Chondrocyte (in vitro differentiated cells): ENCODE measurements around the gene CD44. TPM values are rescaled to one million over a fixed set of nuclear protein-coding genes. Genes with fewer than 3 reads are reported as not detected.
A peak's percentile ranks its signal among the peaks of the same experiment; 100 is the strongest.

Experiments used
- DNase-seq: peaks from one replicate; pipeline ENCODE4 v3.0.0; 2021; ENCODE audit warnings: mixed read lengths, low spot score
- H3K27ac Mint-ChIP-seq: one replicate; pipeline ENCODE4 v1.8.0; 2021; ENCODE audit warnings: mild to moderate bottlenecking, moderate library complexity, mixed read lengths; ENCODE audit not compliant: unreplicated experiment
- H3K27me3 Mint-ChIP-seq: 2 replicates; pipeline ENCODE4 v1.8.0; 2021; ENCODE audit warnings: low read depth, mixed read lengths
- H3K36me3 Mint-ChIP-seq: 2 replicates; pipeline ENCODE4 v1.8.0; 2021; ENCODE audit warnings: low read depth, mixed read lengths
- H3K4me1 Mint-ChIP-seq: 2 replicates; pipeline ENCODE4 v1.8.0; 2021; ENCODE audit warnings: low read depth, mild to moderate bottlenecking, mixed read lengths
- H3K4me3 Mint-ChIP-seq: one replicate; pipeline ENCODE4 v1.8.0; 2021; ENCODE audit warnings: mild to moderate bottlenecking, moderate library complexity, mixed read lengths; ENCODE audit not compliant: unreplicated experiment
- H3K9me3 Mint-ChIP-seq: 2 replicates; pipeline ENCODE4 v1.8.0; 2021; ENCODE audit warnings: low read depth, mixed read lengths
- total RNA-seq: library from RNA; stranded (reverse); gene quantifications from 3 replicates; pipeline ENCODE4 v1.2.1, GENCODE V29; 2021
- TF ChIP-seq, protein P1 (sequence below): fragments of 200-600 bp; sonication (generic); IDR thresholded peaks from 2 replicates; pipeline ENCODE4 v1.5.0; 2021; ENCODE audit warnings: antibody characterized with exemption, mild to moderate bottlenecking, moderate library complexity

CD44 gene
- total RNA-seq, 1 donor from 2014 or later, result 179 TPM

DNA sequence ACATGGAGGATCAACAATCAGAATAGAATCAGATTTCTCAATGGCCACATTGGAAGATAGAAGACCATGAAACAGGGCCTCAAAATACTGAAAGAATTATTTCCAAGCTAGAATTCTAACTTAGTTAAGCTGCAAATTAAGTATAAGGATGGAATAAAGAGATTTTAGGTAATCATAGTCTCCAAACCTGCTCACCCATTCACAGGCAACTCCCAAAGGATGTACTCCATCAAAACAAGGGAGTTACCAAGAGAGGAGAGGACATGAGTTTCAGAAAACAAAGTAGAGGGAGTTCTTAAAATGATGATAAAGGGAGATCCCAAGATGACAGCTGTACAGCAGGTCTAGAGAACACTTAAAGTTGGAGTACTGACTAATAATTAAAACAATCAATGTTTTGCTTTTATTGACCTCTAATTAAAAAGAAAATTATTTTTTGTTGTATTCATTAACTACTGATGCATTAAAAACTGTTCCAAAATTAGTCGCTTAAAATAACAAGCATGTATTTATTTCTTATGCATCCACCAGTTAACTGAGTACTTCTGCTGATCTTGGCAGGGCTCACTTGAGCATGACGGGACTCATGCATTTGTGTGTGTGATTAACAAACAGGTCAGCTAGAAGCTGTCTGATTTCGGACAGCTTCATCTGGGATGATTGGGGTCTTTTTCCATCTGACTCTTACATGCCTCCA lies 95.6 kb downstream of the CD44 start:
- no peak for DNase-seq
- TF ChIP-seq, protein P1, sequence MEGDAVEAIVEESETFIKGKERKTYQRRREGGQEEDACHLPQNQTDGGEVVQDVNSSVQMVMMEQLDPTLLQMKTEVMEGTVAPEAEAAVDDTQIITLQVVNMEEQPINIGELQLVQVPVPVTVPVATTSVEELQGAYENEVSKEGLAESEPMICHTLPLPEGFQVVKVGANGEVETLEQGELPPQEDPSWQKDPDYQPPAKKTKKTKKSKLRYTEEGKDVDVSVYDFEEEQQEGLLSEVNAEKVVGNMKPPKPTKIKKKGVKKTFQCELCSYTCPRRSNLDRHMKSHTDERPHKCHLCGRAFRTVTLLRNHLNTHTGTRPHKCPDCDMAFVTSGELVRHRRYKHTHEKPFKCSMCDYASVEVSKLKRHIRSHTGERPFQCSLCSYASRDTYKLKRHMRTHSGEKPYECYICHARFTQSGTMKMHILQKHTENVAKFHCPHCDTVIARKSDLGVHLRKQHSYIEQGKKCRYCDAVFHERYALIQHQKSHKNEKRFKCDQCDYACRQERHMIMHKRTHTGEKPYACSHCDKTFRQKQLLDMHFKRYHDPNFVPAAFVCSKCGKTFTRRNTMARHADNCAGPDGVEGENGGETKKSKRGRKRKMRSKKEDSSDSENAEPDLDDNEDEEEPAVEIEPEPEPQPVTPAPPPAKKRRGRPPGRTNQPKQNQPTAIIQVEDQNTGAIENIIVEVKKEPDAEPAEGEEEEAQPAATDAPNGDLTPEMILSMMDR, result no peak

DNA sequence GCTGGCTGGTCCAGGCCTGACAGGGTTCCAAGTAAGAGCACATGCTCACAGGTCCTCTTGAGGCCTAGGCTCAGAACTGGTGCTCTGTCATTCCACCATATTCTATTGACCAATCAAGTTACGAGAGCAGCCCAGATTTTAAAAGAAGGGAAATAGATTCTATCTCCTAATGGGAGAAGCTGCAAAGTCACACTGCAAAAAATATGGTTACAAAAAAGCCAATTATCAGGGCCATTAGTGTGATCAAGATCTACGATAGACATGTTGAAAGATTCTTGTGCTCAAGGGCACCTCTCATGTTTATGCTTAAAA lies 96.1 kb downstream of the CD44 start:
- no peak overlapping the region for H3K27ac Mint-ChIP-seq
- H3K4me1 Mint-ChIP-seq, result peaks cover 37% of the 10 kb centered on the region
- TF ChIP-seq, protein P1, result no peak
- no peak for DNase-seq
- peaks cover 4% of the 10 kb centered on the region for H3K36me3 Mint-ChIP-seq
- H3K4me3 Mint-ChIP-seq, result no peak overlapping the region
- H3K27me3 Mint-ChIP-seq, result no peaks in the 10 kb centered on the region
- H3K9me3 Mint-ChIP-seq, result peaks cover 13% of the 10 kb centered on the region

More for the DNA sequence above, 95.6 kb downstream of the CD44 start:
- Mint-ChIP-seq H3K4me1 (peaks cover 37% of the 10 kb centered on the region), H3K9me3 (peaks cover 13% of the 10 kb centered on the region), H3K36me3 (peaks cover 6% of the 10 kb centered on the region), H3K27ac (no peak overlapping the region), H3K27me3 (no peaks in the 10 kb centered on the region), H3K4me3 (no peak overlapping the region)

DNA sequence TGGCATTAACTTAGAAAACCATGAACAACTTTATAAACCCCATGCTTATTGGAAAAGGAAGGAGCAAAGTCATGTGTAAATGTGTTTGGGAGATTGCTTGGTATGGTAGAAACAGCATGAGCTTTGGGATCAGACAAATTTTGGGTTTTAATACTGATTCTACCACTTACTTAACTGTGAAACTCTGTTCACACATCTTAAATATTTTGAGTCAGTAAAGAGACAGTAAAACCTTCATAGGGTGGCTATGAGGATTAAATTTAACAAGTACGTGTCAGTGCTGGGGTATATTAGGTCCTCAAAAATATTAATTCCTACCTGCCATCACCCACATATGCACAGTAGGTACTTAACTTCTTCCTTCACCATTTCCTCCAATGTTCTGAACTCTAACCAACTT lies 96.5 kb downstream of the CD44 start:
- DNase-seq, result no peak
- H3K36me3 Mint-ChIP-seq, result peaks cover 4% of the 10 kb centered on the region
- no peak overlapping the region for H3K27ac Mint-ChIP-seq
- H3K4me1 Mint-ChIP-seq, result peaks cover 37% of the 10 kb centered on the region
- no peak overlapping the region for H3K4me3 Mint-ChIP-seq
- peaks cover 13% of the 10 kb centered on the region for H3K9me3 Mint-ChIP-seq
- TF ChIP-seq, protein P1, result no peak
- H3K27me3 Mint-ChIP-seq, result no peaks in the 10 kb centered on the region

DNA sequence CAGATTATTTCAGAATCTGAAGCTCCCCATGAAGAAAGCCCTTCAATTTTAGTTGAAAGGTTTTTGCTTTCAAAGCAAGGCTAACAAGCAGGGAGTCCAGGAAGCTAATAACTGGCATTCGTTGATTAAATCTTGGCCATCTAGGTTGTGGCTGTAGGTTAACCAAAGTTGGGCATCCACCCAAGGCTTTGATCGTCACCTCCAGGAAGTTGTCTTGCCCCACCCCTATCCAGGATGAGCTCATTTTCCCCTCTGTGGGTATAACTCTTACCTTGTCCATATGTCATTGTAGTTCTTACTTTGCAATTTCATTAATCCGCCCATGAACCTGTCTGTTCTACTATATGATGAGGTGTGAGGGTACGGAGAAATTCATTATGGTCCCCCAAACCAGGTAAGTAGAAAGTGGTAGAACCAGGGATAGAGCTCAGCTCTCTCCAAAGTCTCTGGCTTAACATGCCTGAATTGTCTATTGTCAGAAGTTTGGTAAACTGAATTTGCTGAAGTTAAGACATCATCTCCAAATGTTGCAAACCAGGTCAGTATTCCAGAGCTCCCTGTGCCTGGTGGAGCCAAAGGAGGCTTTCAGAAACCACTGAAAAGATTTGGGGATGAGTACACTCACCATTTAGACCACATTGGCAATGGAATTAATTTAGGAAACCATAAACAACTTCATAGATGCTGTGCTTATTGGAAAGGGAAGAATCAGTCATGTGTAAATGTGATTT lies 97.1 kb downstream of the CD44 start:
- Mint-ChIP-seq H3K9me3 (peaks cover 13% of the 10 kb centered on the region), H3K4me3 (no peak overlapping the region), H3K4me1 (peaks cover 37% of the 10 kb centered on the region), H3K36me3 (peaks cover under 1% of the 10 kb centered on the region), H3K27me3 (no peaks in the 10 kb centered on the region), H3K27ac (peak overlapping the region; percentile 41)
- TF ChIP-seq, protein P1, result no peak
- DNase-seq, result no peak

DNA sequence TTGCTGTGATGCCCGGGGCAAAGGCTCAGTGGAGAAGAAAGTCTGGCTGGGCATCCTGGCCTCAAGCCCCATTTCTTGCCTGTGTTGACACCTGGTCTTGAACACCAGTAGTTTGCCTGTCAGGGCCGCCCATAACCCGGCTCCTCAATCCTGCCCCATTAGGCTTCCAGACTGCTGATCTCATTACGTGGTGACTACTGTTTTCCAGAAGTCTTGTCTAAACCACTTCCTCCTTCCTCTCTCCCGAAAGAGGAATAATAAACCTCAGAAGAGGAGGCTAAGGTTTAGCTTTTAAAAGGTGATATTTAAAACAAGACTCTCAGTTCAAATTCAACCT lies 97.7 kb downstream of the CD44 start:
- Mint-ChIP-seq H3K27me3 (no peaks in the 10 kb centered on the region), H3K9me3 (peaks cover 13% of the 10 kb centered on the region), H3K4me1 (peaks cover 37% of the 10 kb centered on the region), H3K4me3 (no peak overlapping the region), H3K27ac (peak overlapping the region; percentile 41), H3K36me3 (no peaks in the 10 kb centered on the region)
- TF ChIP-seq, protein P1, result no peak
- DNase-seq, result no peak
